Measurements from ENCODE around the gene GAK.

GAK gene

DNA sequence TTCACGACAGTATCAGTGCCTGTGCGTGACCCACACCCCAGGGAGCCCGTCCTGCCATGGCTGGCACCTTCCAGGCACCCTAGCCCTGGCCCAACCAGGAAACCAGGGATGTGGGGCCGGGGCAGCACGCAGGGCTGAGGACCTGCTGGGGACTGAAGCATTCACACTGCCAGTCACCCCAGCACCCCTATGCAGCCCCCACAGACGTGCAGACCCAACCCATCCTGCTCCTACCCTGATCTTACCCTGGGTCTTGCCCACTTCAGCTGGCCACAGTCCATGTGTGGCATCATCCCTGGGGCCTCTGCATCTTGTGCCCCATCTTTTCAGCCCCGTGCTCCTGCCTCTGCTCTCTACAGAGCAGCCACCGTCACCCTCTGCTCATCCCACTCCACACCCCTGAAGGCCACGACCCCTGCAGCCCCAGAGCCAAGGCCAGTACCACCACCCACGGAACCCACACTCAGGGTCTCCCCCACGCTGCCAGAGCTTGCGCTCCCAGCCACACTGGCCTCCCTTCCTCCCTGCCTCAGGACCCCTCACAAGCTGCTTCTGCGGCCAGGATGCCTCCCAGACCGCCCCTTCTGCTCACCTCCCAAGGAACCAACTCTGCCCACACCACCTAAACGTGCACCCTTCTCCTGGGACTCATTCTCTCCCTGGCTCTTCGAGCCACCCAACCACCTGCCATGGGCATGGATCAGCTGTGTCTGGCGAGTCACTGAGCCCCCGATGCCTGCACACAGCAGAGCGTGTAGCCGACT is 25.6 kb downstream of the GAK start:
- no peak for DNase-seq

DNA sequence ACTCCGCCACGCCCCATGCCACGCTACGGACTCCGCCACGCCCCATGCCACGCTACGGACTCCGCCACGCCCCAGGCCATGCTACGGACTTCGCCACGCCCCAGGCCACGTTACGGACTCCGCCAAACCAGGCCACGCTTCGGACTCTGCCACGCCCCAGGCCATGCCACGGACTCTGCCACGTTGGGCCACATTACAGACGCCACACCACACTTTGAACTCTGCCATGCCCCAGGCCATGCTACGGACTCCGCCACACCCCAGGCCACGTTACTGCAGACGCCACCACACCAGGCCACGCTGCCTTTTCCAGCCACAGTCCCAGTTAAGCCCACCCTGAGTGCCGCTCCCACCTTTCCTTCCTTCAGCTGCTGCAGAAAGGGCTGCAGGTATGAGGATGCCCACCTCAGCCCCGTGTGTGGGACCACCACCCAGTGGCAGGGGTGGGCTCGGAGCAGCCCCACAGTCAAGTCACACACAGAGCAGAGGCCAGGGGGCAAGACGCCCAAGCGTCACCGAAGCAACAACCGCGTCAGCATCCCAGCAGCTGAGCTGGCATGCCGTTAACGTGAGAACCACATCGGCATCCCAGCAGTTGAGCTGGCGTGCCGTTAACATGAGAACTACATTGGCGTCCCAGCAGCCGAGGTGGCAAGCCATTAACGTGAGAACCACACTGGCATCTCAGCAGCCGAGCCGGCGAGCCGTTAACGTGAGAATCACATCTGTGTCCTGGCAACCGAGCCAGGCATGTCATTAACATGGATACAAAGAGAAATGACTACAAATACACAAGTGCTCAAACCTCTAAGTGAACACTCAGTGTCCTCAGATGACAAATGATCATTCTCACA is 26.4 kb downstream of the GAK start:
- no peak for DNase-seq

DNA sequence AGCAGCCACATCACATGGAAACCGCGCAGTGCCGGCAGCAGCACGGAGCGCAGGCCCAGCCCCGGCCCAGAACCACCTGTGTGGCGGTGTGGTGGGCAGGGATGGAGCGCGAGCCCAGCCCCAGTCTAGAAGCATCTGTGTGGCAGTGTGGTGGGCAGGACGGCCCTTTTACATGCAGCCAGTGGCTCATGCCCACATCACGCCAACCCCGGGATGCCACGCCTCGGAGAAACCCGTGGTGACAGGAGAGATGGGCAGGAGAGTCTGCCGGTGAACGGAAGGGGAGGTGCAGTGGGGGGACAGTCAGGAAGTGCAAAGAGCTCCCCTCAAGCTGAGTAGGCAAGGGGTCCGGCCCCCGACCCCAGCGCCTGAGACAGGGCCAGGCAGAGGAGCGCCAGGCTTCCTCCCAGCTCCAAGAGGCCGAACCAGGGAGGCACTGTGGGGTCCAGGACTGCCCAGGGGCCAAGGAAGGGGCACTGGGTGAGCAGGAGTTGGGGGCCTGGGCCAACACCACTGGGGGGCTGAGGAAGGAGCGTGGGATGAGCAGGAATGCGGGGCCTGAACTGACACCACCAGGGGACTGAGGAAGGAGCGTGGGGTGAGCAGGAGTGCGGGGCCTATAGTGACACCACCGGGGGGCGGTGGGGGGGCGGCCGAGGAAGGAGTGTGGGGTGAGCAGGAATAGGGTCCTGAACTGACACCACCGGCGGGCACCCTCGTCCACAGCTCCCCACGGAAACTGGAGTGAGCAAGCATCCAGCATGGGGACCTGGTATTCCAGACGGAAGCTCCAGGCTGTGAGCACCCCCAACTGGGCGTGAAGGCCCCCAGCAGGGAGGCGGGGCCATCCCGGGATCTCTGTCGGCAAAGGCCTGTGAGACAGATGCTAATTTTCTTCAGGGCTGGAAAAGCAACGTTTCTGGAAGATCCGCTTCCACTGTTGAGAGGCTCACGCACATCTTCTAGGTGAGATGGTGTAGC is 28.8 kb downstream of the GAK start:
- DNase-seq = no peak

DNA sequence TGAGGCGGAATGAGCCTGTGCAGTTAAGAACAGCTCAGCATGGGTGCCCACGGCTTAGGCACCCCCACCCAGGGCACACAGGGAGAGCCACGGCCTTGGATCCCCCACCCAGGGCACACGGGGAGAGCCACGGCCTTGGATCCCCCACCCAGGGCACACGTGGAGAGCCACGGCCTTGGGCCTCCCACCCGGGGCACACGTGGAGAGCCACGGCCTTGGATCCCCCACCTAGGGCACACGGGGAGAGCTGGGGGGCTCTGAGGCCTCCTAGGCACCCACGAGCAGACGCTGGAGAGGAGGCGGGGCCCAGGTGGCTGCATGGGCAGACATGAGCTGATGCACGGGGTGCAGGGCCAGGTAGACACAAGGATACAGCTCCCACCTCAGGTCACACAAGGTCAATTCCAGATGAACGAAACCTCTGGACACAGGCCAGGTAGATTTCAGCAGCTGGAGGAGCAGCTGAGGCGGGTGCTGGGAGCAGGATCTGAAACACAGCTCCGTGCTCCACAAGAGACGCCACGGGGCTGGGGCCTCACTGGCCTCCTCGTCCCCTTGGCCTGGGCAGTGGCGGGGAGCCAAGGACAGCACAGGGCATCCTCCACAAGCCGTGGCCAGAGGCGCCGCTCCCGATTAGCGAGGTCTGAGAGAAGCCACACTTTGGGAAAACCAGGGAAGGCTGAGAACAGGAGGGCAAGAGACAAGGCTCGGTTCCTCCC is 30.8 kb downstream of the GAK start:
- DNase-seq = no peak

DNA sequence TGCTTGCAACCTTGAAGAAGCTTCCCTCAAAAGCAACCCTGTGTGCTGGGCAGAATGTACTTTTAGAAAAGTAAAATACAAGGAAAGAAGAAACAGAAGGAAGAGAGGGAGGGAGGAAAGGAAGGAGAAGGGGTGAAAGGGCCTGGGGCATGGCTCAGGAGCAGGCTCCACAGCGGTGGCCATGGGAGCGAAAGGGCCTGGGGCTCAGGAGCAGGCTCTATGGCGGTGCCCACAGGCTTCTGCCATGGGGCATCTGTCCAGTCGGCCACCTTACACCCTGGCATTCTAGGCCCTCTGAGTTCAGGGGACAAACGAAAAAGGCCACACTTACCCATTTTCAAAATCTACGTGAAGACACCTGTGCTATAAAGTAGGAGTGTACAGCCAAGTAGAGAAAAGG is 31.4 kb downstream of the GAK start:
- no peak for DNase-seq

DNA sequence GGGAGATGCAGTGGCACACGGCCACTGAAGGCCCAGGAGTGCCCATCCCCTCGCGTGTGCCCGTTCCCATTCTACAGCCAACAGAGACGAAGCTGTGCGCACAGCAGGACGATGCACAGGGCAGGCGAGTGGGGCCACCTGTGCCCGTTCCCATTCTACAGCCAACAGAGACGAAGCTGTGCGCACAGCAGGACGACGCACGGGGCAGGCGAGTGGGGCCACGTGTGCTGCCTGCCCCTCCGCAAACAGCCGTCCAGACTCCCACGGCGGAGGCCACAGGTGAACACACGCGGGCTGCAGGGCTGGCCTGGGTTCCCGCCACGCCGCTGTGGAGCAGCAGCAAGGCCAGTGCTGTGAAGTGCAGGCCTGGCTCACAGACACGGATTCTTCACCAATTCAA is 32.0 kb downstream of the GAK start:
- no peak for DNase-seq

DNA sequence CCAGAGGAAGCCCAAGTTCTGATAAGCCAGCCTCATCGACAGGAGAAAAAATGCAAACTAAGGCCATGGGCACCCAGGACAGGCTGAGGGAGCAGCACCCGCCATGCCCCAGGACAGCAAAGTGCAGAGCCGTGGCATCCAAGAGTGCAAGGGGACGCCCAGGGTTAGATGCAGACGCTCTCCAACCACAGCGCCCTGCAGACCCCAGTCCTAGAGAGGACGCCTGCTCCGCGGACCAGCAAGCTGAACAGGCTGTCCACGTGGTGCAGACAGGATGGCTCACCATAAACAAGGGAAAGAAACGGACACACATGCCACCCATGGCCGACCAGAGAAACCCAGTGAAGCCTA is 32.6 kb downstream of the GAK start:
- DNase-seq = no peak

DNA sequence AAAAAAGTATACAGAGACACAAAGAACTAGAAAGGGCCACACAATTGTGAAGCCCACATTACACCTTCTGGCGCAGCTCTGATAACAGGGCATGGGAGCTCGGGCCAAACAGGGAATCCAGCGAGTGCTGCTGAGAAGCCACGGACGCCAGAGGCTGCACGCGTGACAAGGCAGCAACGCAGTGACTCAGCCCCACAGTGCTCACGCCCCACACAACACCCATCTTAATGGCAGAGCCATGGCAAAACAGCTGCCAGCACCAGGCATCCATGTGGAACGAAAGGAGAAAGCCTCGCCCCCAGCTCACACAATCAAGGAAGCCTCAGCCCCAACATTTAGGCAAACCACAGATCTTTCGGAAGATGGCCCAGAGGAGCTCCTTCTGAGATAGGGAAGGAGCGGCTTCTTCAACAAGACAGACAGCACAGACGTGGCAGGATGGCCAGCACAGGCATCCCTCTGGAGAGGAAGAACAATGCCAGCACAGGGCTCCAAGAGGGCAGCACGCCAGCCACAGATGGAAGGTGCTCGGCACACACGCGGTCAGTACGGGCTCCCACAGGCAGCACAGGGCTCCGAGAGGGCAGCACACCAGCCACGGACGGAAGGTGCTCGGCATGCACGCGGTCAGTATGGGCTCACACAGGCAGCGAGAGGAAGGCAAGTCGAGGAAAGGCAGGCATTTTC is 33.1 kb downstream of the GAK start:
- no peak for DNase-seq

DNA sequence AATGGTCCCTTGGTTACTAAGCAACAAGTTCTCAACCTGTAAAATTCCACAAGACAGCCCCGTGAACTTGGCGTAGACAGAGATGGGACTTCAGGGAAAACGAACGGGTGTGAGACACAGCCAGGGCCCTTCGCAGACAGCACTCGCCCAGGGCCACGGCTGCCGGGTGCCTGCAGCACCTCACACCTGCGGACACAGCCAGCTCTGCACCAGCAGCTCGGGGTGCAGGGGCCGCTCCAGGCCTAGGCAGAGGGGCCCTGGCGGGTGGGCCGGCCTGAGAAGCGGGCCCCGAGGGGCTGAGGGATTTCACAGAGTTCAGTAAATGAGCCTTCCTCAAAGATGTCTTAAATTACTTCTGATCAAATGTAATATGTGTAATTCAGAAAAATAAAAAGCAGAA is 34.0 kb downstream of the GAK start:
- DNase-seq = no peak

DNA sequence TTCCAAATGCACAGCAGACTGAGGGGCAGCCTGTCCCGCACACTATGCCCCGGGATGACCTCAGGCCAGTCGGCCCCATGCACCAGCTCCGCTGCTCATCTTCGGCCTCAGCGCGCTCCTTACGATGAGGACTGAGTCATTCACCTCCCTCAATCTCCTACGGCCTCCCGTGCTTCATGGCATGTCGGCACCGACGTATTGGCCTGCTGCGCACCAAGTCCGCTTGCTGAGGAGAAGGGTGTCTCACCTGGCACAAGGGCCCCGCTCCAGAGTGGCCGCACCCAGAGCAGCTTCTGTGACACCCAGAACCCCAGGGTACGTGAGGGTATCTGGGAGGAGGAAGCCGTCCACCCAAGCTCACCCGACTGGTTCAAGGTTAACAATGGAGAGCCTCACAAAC is 35.5 kb downstream of the GAK start:
- DNase-seq = no peak

DNA sequence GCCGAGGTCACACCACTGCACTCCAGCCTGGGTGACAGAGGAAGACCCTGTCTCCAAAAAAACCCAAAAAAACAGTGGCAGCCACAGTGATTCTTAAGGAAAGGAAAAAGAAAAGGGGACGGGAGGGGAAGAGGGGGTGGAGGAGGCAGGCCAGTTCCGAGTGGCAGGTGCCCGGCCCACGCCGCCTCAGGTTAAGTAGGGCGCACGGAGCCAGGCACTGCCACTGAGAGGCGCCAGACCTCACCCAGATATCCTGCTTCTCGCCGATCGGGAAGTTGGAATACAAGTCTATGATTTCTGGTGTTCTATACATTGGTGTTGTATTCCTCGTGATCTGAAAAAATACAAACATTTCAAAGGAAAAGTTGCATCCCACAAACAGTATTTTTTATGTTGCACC is 35.9 kb downstream of the GAK start:
- no peak for DNase-seq

DNA sequence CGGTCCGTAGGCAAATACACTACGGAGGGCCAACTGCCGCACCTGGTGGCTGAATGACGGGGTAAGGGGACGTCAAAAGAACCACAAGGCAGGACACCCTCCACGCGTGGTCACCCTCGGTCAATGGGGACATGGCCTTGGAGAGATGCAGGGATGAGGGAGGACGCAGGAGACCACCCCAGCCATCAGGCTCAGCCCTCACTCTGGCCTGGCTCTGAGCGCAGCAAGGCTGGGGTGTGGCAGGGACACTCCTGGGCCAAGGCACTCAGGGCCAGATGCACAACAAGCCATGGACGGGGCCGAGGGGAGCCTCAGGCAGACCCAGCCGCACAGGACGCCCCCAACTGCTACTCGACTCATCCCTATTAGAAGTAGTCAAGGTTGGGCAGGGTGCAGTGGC is 36.5 kb downstream of the GAK start:
- no peak for DNase-seq

DNA sequence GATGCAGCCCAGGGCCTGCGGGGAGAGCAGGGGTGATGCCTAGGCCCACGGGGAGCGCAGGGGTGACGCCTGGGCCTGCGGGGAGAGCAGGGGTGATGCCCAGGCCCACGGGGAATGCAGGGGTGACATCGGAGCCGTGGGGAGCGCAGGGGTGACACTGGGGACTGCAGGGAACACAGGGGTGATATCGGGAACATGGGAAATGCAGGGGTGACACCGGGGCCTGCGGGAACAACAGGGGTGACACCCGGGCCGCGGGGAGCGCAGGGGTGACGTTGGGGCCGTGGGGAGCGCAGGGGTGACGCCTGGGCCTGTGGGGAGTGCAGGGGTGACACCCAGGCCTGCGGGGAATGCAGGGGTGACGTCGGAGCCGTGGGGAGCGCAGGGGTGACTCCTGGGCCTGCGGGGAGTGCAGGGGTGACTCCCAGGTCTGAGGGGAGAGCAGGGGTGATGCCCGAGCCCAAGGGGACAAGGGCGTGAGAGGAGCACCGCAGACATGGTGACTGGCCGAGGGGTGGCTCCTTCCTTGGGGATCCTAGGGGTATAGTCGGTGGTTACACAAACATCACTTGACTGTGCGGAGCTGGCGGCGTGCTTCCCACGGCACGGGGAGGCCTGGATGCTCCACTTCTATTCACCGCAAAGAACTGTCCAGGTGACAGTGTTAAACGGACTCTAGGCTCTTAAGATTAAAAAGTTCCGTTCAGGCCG is 38.0 kb downstream of the GAK start:
- no peak for DNase-seq

DNA sequence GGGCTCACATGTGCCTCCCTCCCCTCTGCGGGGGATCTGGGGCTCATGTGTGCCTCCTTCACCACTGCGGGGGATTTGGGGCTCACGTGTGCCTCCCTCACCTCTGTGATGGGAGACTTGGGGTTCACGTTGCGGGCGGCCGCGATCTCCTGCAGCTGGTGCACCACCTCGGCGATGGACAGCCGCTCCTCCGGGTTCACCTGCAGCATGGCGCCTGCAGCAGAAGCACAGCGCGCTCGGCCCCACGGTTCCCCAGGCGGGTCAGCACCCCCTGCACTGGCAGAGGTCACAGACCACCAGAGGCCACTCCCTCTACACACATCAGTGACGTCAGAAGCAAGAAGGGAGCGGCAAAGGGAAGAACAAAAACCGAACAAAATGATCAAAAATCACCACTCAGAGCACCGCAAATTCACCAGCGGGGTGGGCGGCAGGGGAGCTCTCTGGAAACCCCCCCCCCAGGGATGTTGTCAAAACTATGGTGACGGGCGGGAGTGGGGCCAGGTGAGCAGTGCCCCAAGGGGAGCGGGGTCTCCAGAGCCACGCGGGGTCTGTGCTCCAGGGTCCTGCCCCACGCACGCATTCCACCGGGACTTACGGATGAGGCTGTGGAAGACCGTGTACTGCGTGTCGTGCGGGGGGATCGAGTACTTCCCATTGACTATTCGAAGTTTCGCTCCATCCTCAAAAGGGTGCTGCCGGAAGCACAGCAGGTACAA is 38.7 kb downstream of the GAK start:
- no peak for DNase-seq

DNA sequence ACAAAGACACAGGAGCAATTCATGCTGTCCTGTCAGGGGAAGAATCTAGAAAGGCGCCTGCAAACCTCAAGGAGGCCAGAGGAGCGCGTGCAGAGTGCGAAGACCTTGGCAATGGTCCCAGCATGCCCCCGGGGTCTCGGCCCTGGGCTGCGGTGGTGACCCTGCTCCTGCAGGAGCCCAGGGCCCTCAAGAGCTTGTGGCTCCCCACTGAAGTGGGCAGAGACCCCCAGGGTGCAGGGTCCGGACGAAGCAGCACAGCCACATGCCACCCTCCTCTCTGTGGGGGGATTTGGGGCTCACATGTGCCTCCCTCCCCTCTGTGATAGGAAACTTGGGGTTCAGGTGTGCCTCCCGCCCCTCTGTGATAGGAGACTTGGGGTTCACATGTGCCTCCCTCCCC is 39.3 kb downstream of the GAK start:
- DNase-seq = no peak

DNA sequence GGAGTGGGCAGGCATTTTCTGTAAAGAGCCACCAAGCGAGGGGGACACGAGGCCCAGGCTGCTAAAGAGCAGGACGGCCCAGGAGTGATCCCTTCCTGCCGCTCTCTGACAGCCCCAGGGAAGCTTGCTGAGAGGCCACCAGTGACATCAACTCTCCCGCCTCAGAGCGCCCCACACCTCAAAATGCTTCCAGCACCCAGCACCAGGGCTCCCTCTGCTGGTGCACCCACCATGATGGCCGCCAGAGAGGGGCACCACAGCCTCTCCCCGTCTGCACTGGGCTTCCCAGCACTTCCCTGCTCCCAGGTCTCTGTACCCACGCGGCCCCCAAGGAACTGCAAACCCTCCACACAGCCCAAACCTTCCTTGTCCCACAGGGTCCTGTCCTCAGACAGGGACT is 40.4 kb downstream of the GAK start:
- no peak for DNase-seq

DNA sequence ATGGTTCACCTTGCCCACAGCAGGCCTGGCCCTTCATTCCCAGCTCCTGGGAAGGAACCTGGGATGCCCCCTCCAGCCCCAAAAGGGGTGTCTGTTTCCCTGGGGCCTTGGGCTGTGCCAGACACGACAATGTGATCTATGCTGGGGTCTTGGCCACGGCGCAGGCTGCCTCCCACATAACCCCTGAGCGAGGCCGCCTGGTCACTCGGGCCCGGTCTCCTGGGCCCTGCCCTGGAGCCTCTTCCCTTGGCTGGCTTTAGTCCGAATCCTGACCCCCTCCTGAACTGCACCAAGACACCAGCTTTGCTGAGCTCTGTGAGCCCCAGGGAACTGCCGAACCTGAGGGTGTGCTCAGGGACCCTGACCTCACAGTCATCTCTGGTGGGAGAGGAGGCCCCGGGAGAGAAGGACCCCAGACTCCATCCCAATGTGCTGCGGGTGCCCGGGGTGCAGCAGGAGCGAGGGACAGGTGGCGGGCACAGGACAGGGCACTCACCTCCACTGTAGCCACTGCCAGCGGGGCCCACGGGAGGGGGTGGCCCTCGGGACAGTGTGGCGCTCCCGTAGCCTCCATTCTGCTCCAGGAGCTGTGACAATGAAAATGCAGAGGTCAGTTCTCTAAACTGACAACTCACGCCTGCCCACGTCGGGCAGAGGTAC is 42.0 kb downstream of the GAK start:
- no peak for DNase-seq

DNA sequence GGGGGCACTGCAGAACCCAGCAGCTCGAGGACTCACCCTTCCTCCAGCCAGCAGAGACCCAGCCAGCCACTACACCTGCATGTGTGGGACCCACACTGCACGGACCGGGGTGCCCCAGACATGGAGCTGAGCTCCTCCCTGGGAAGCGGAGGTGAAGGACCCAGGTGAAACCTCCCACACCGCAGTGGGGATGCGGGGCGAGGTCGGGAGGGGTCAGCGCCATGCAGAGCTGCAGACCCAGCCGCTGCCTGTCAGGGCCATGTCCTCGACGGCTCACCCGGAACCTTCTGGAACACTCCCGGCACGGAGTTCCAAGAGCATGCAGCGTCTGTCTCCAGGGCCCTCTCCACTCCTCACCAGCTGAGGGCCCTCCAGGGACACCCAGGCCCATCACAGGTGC is 42.6 kb downstream of the GAK start:
- no peak for DNase-seq

DNA sequence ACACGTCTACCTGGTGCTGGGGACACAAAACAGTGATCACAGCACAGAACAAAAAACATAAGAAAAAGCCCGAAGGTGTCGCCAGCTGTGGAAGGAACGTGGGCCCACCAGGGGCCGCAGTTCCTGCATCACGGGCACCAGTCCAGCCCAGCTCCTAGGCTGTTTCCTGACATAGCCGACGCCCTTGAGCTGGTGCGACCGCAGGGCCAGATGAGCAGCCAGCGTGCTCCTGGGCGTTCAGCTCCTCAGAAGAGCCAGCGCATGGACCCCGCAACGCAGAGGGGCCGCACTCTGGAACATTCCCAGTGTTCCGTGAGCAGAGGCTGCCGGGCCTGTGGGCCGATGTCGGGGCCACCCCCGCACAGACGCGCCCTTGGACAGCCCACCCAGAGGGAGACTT is 44.1 kb downstream of the GAK start:
- DNase-seq = no peak
